ENCODE measurements around the gene KAT2A. TPM values are rescaled to one million over a fixed set of nuclear protein-coding genes. Genes with fewer than 3 reads are reported as not detected.
A peak's percentile ranks its signal among the peaks of the same experiment; 100 is the strongest.

KAT2A gene
- total and polyA plus RNA-seq, 9 of the 15 experiments (the other 6 are each of a cell fraction or from before 2014, with no cell fraction given): 1.5 to 80.4 (median 31.9) TPM

- TF ChIP-seq TAL1 (IDR thresholded peaks at IDR 0.05) (peak; percentile 48), MTA2 (IDR thresholded peaks at IDR 0.05; ENCODE audit: low read depth) (no peak), ZNF316 (IDR thresholded peaks at IDR 0.05) (peak; percentile 94), MBD1 (CRISPR knock-in tag; IDR thresholded peaks at IDR 0.05) (no peak), ZNF133 (CRISPR knock-in tag; IDR thresholded peaks at IDR 0.05) (no peak), ETV5 (CRISPR knock-in tag; IDR thresholded peaks at IDR 0.05; ENCODE audit: low read depth) (no peak), RBFOX2 (IDR thresholded peaks at IDR 0.05; ENCODE audit: low read depth, low read length) (no peak), RBM39 (optimal IDR thresholded peaks at IDR 0.05; ENCODE audit: low read depth, low read length) (no peak), ELF4 (CRISPR knock-in tag; IDR thresholded peaks at IDR 0.05) (no peak), IRF9 (tag; IDR thresholded peaks at IDR 0.05) (no peak), HNRNPLL (IDR thresholded peaks at IDR 0.05; ENCODE audit: low read depth, low read length, poor library complexity, severe bottlenecking) (no peak), ZBTB1 (CRISPR knock-in tag; IDR thresholded peaks at IDR 0.05; ENCODE audit: borderline replicate concordance, low read depth) (no peak), ARID1B (IDR thresholded peaks at IDR 0.05) (peak; percentile 73), CBX5 (IDR thresholded peaks at IDR 0.05; ENCODE audit: borderline replicate concordance, low read depth) (no peak), DACH1 (IDR thresholded peaks at IDR 0.05; ENCODE audit: partially characterized antibody) (no peak), TCF15 (CRISPR knock-in tag; IDR thresholded peaks at IDR 0.05) (no peak), MYC (IDR thresholded peaks at IDR 0.05; ENCODE audit: low read depth, low read length) (no peak; the same call in 1 of the 2 replicates), MYC (CRISPR knock-in tag; IDR thresholded peaks at IDR 0.05; ENCODE audit: borderline replicate concordance, low read depth) (no peak), ZBTB33 (CRISPR knock-in tag; IDR thresholded peaks at IDR 0.05) (no peak), ZBTB2 (IDR thresholded peaks at IDR 0.05) (no peak), ZNF75A (CRISPR knock-in tag; IDR thresholded peaks at IDR 0.05) (no peak), ZNF77 (CRISPR knock-in tag; IDR thresholded peaks at IDR 0.05) (no peak), EP400 (IDR thresholded peaks at IDR 0.05) (0 out of 2 replicates have a peak, but pooled peaks have one; percentile 32), RNF2 (IDR thresholded peaks at IDR 0.05) (no peak), KLF16 (IDR thresholded peaks at IDR 0.05) (0 out of 2 replicates have a peak, but pooled peaks have one; percentile 6), MXI1 (IDR thresholded peaks at IDR 0.05; ENCODE audit: low read depth, low read length) (no peak)
These were observed 42.6 kb downstream of the KAT2A start (continued) for GRCh38 chr17:42078396-42079043.
